K562 (cell line): ENCODE measurements around the gene ZNF280D. TPM values are rescaled to one million over a fixed set of nuclear protein-coding genes. Genes with fewer than 3 reads are reported as not detected.

Experiments used
- ATAC-seq: fragments of 200-7000 bp; cut with Tn5 transposase; 3 replicates; pipeline ENCODE4 v1.9.1; 2020; ENCODE audit warnings: moderate library complexity
- BruUV-seq: library from RNA; stranded (reverse); fragments of 400-500 nt; replicated peaks from 2 replicates; lab custom pipeline; 2021; lab: Mats Ljungman, UMichigan
- CTCF ChIA-PET: fragments of 300-600 bp; formaldehyde crosslinking; extraction: SDS; loops from one replicate; lab custom pipeline; 2021; ENCODE audit warnings: low intra/inter-chr PET ratio; lab: Yijun Ruan, JAX
- POLR2A ChIA-PET: fragments of 300-600, 350-650 bp; sonication (Branson Sonifier 250); formaldehyde crosslinking; extraction: SDS; loops from one replicate; lab custom pipeline; 2021; ENCODE audit warnings: antibody characterized with exemption, inconsistent platforms; lab: Yijun Ruan, JAX
- DNase-seq, 4 experiments: peaks; one replicate each; pipeline versions ENCODE4 v3.0.0 to v3.0.0-alpha.2; 2011 to 2018; ENCODE audit warnings: low spot score in 3 of 4, mixed read lengths in 3 of 4; ENCODE audit errors: extremely low read depth in 1 of 4
- FAIRE-seq: peaks from 2 replicates; lab custom pipeline; 2011; peaks lifted over from hg19 to GRCh38; lab: Jason Lieb, UNC
- H2AFZ ChIP-seq: 2 replicates; pipeline ENCODE4 v1.6.0; 2011; ENCODE audit warnings: low read depth, low read length, control low read depth, inconsistent platforms
- H3K27ac ChIP-seq: fragments of 200-600 bp; 3 replicates; pipeline ENCODE4 v1.8.0; 2011; ENCODE audit warnings: low read depth, mild to moderate bottlenecking, control low read depth, inconsistent platforms, low read length, moderate library complexity, mixed read lengths; ENCODE audit errors: extremely low read depth
- H3K27me3 ChIP-seq, 2 experiments: fragments of 300-600 bp in 1 of 2; 2 replicates in 1 of 2; 3 replicates in 1 of 2; pipeline versions ENCODE4 v1.6.0 to v1.8.0; 2011; ENCODE audit warnings: inconsistent platforms in 2 of 2, low read length in 2 of 2, mild to moderate bottlenecking in 1 of 2, mixed read lengths in 1 of 2, moderate library complexity in 1 of 2; ENCODE audit not compliant: control insufficient read depth in 2 of 2, insufficient read depth in 2 of 2
- H3K36me3 ChIP-seq: fragments of 300-600 bp; 3 replicates; pipeline ENCODE4 v1.8.0; 2011; ENCODE audit warnings: mild to moderate bottlenecking, low read length, inconsistent platforms; ENCODE audit not compliant: control insufficient read depth, insufficient read depth
- H3K4me1 ChIP-seq, 2 experiments: fragments of 200-600 bp in 1 of 2; replicated peaks in 1 of 2; 2 replicates in 1 of 2; 3 replicates in 1 of 2; pipeline versions ENCODE4 v1.5.1 to v1.8.0; 2011; ENCODE audit warnings: inconsistent platforms in 2 of 2, low read length in 2 of 2, mild to moderate bottlenecking in 1 of 2, mixed read lengths in 1 of 2, moderate library complexity in 1 of 2; ENCODE audit not compliant: control insufficient read depth in 2 of 2, insufficient read depth in 2 of 2
- H3K4me2 ChIP-seq: 2 replicates; pipeline ENCODE4 v1.6.1; 2011; ENCODE audit warnings: low read length, control low read depth, inconsistent platforms, mixed read lengths; ENCODE audit not compliant: insufficient read depth
- H3K4me3 ChIP-seq: fragments of 200-600 bp; sonication (generic), shearing (Covaris generic); 2 replicates; pipeline ENCODE4 v1.5.1; 2016; ENCODE audit warnings: control low read depth, inconsistent platforms
- H3K79me2 ChIP-seq: fragments of 200-600 bp; 3 replicates; pipeline ENCODE4 v1.8.0; 2011; ENCODE audit warnings: low read length, inconsistent platforms; ENCODE audit not compliant: control insufficient read depth, insufficient read depth
- H3K9ac ChIP-seq, 2 experiments: 2 replicates each; pipeline versions ENCODE4 v1.6.0 to v1.6.1; 2011; ENCODE audit warnings: low read depth in 2 of 2, low read length in 2 of 2, control low read depth in 1 of 2, inconsistent platforms in 1 of 2, mild to moderate bottlenecking in 1 of 2, mixed read lengths in 1 of 2; ENCODE audit not compliant: insufficient read depth in 1 of 2
- H3K9me1 ChIP-seq: one replicate; pipeline ENCODE4 v1.6.0; 2011; ENCODE audit warnings: inconsistent platforms, mild to moderate bottlenecking, low read length, moderate library complexity; ENCODE audit not compliant: control insufficient read depth, insufficient read depth
- H3K9me3 ChIP-seq: replicated peaks from 2 replicates; pipeline ENCODE4 v1.5.1; 2011; ENCODE audit warnings: low read depth, low read length, inconsistent platforms; ENCODE audit not compliant: control insufficient read depth, insufficient read depth
- H4K20me1 ChIP-seq: replicated peaks from 2 replicates; pipeline ENCODE4 v1.6.1; 2011; ENCODE audit warnings: low read length, inconsistent platforms, mixed read lengths; ENCODE audit not compliant: control insufficient read depth, insufficient read depth
- BCOR ChIP-seq: fragments of 450-650 bp; IDR thresholded peaks from 2 replicates; pipeline ENCODE4 v1.6.1; 2016
- CCNT2 ChIP-seq: IDR thresholded peaks from 2 replicates; pipeline ENCODE4 v1.6.1; 2011; ENCODE audit warnings: borderline replicate concordance, low read depth, mild to moderate bottlenecking, moderate library complexity, mixed read lengths, low read length; ENCODE audit not compliant: insufficient read length; ENCODE audit errors: extremely low read depth
- CHAMP1 ChIP-seq: fragments of 450-650 bp; IDR thresholded peaks from 2 replicates; pipeline ENCODE4 v1.6.1; 2016; ENCODE audit warnings: mild to moderate bottlenecking
- HCFC1 ChIP-seq: IDR thresholded peaks from 2 replicates; pipeline ENCODE4 v1.6.1; 2012; ENCODE audit warnings: low read depth, low read length, improper control_type of control experiment
- HIVEP1 ChIP-seq: fragments of 250-450 bp; sonication (Bioruptor Pico); IDR thresholded peaks from 2 replicates; pipeline ENCODE4 v1.4.0; 2020; ENCODE audit warnings: mild to moderate bottlenecking
- KLF13 ChIP-seq: fragments of 450-650 bp; IDR thresholded peaks from 2 replicates; pipeline ENCODE4 v1.6.1; 2016; ENCODE audit warnings: missing genetic modification characterization, low read depth, mild to moderate bottlenecking, missing compliant biosample characterization, moderate library complexity, borderline replicate concordance
- PURB ChIP-seq: sonication (generic); formaldehyde crosslinking; IDR thresholded peaks from 2 replicates; pipeline ENCODE4 v1.9.0; 2021; ENCODE audit warnings: low read depth, mild to moderate bottlenecking, missing genetic modification reagents
- RFX1 ChIP-seq: fragments of 450-650 bp; IDR thresholded peaks from 2 replicates; pipeline ENCODE4 v1.6.1; 2016; ENCODE audit warnings: mild to moderate bottlenecking, moderate library complexity
- ZFP36 ChIP-seq: fragments of 150-350 bp; IDR thresholded peaks from 2 replicates; pipeline ENCODE4 v1.6.1; 2018; ENCODE audit warnings: low read length, low read depth; ENCODE audit not compliant: partially characterized antibody
- ZNF175 ChIP-seq: fragments of 200-800 bp; sonication (Bioruptor generic); IDR thresholded peaks from 2 replicates; pipeline ENCODE4 v1.6.1; 2016; ENCODE audit warnings: low read depth, mild to moderate bottlenecking, missing genetic modification characterization, missing compliant biosample characterization
- WGBS: fragments of 100-300 bp; shearing (Covaris generic); methylation state at CpG from one replicate; pipeline ENCODE4 v1.1.6; 2016; ENCODE audit warnings: low coverage, mixed read lengths; ENCODE audit not compliant: insufficient coverage; ENCODE audit errors: missing lambda C conversion rate; 5-methylcytosine and 5-hydroxymethylcytosine counted together
- in situ Hi-C: fragments of 300-500 bp; cut with MboI; formaldehyde crosslinking; loops from 4 replicates; pipeline ENCODE4 v1.15.0; 2018; ENCODE audit warnings: inconsistent platforms, mixed read lengths
- intact Hi-C: fragments of 100-400 bp; cut with micrococcal nuclease; formaldehyde crosslinking; loops from 2 replicates; pipeline ENCODE4 v1.14.2; 2022
- polyA plus RNA-seq, 8 experiments: library from polyadenylated mRNA; depleted of rRNA in 4 of 8; stranded (reverse) in 5 of 8; unstranded in 3 of 8; fragments of >200 nt; fragmentation: Nextera tagmentation in 2 of 8; fragmentation: Illumina TruSeq in 1 of 8; extraction: Ambion mirVana in 2 of 8; extraction: Trizol in 1 of 8; gene quantifications; 2 replicates each; pipeline versions ENCODE4 v1.2.1 to v1.2.3, GENCODE V29; 2011 to 2014; ENCODE audit warnings: inconsistent platforms in 1 of 8, missing spikeins in 1 of 8
- total RNA-seq, 7 experiments: library from RNA; depleted of rRNA in 6 of 7; stranded (reverse); fragments of >200 nt in 6 of 7; fragmentation: Illumina TruSeq in 2 of 7; extraction: Trizol in 2 of 7; gene quantifications; 2 replicates each; pipeline versions ENCODE4 v1.2.1 to v1.2.3, GENCODE V29; 2011 to 2021; ENCODE audit warnings: low replicate concordance in 1 of 7
- TF ChIP-seq, protein P1 (sequence below), 2 experiments: fragments of 450-650 bp in 1 of 2; sonication (generic) in 1 of 2; formaldehyde crosslinking; conservative IDR thresholded peaks; 2 replicates each; pipeline versions ENCODE4 v1.4.0 to v1.8.1; 2020 to 2022; ENCODE audit warnings: mild to moderate bottlenecking in 1 of 2, missing genetic modification reagents in 1 of 2
- TF ChIP-seq, protein P2 (sequence below): sonication (generic); formaldehyde crosslinking; IDR thresholded peaks from 2 replicates; pipeline ENCODE4 v1.8.1; 2023; ENCODE audit warnings: mild to moderate bottlenecking, missing genetic modification reagents

ZNF280D gene
- total and polyA plus RNA-seq, 9 of the 15 experiments (the other 6 are each of a cell fraction or from before 2014, with no cell fraction given): 8.3 to 21.8 (median 18.4) TPM

GRCh38 chr15:56729561-56729960 lies 3.7 kb downstream of the ZNF280D start:
- no TSS peak for BruUV-seq
- DNase-seq: no peak
- H3K9me1 ChIP-seq: no peaks in the 10 kb centered on the region
- ChIA-PET CTCF (no interaction called here), POLR2A (interaction anchor here (0.6 kb wide), 1 partner anchor 53 kb away, joined by 3 read pairs; no protein-coding TSS in a partner anchor)
- no peak overlapping the region for H3K9ac ChIP-seq
- H3K36me3 ChIP-seq: peaks cover 13% of the 10 kb centered on the region; the same call in 1 of the 3 replicates
- no peak overlapping the region for H3K4me3 ChIP-seq
- ATAC-seq: no peak
- no peaks in the 10 kb centered on the region for H4K20me1 ChIP-seq
- H2AFZ ChIP-seq: no peak overlapping the region
- intact Hi-C loops (no loop called here), in situ Hi-C loops (no loop called here)
- WGBS: 89% methylated on average over 2 of the region's 2 CpGs
- H3K79me2 ChIP-seq: peaks cover 48% of the 10 kb centered on the region
- no peak for FAIRE-seq
- no peak overlapping the region for H3K4me2 ChIP-seq
- no peaks in the 10 kb centered on the region for H3K27me3 ChIP-seq
- H3K27ac ChIP-seq: no peak overlapping the region
- peaks cover 13 to 19% of the 10 kb centered on the region in 2 experiments; a peak in 4 of 5 replicates for H3K4me1 ChIP-seq
- H3K9me3 ChIP-seq: no peaks in the 10 kb centered on the region
- no peak for TF ChIP-seq PURB
- no peak for TF ChIP-seq HCFC1
- no peak for TF ChIP-seq BCOR
- TF ChIP-seq, protein P1, sequence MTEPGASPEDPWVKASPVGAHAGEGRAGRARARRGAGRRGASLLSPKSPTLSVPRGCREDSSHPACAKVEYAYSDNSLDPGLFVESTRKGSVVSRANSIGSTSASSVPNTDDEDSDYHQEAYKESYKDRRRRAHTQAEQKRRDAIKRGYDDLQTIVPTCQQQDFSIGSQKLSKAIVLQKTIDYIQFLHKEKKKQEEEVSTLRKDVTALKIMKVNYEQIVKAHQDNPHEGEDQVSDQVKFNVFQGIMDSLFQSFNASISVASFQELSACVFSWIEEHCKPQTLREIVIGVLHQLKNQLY (CRISPR knock-in tag; conservative IDR thresholded peaks at IDR 0.05): no peak
- TF ChIP-seq ZFP36: no peak
- TF ChIP-seq CCNT2: no peak
- TF ChIP-seq, protein P2, sequence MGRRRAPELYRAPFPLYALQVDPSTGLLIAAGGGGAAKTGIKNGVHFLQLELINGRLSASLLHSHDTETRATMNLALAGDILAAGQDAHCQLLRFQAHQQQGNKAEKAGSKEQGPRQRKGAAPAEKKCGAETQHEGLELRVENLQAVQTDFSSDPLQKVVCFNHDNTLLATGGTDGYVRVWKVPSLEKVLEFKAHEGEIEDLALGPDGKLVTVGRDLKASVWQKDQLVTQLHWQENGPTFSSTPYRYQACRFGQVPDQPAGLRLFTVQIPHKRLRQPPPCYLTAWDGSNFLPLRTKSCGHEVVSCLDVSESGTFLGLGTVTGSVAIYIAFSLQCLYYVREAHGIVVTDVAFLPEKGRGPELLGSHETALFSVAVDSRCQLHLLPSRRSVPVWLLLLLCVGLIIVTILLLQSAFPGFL: no peak
- no peak for TF ChIP-seq ZNF175
- TF ChIP-seq CHAMP1: no peak
- no peak for TF ChIP-seq KLF13 (tag)
- TF ChIP-seq RFX1: no peak
- TF ChIP-seq HIVEP1 (CRISPR knock-in tag): no peak
